ENCODE measurements around the gene FIBP. TPM values are rescaled to one million over a fixed set of nuclear protein-coding genes. Genes with fewer than 3 reads are reported as not detected.

FIBP gene
- total and polyA plus RNA-seq, 10 of the 15 experiments (the other 5 are each of a cell fraction or from before 2014, with no cell fraction given): 65.1 to 182 (median 94.6) TPM

GRCh38 chr11:65883786-65884715 is 4.2 kb downstream of the FIBP start:
- TF ChIP-seq POLR2A (IDR thresholded peaks at IDR 0.05; ENCODE audit: low read depth, low read length) (no peak), DPF2 (IDR thresholded peaks at IDR 0.05) (0 out of 2 replicates have a peak, but pooled peaks have one; percentile 15)
- Histone ChIP-seq H3K4me1 (ENCODE audit: control insufficient read depth, insufficient read depth, low read length) (peaks cover 20% of the 10 kb centered on the region), H3K36me3 (ENCODE audit: control insufficient read depth in 2 of 2, insufficient read depth in 2 of 2, low read length in 1 of 2) (peaks cover 12 to 25% of the 10 kb centered on the region in 2 experiments), H2AFZ (ENCODE audit: control insufficient read depth, low read depth, low read length) (no peak overlapping the region), H3K9me3 (replicated peaks; ENCODE audit: control insufficient read depth, insufficient read depth, low read length) (no peaks in the 10 kb centered on the region), H3K4me3 (no peak overlapping the region), H3K27me3 (replicated peaks in 1 of 2; ENCODE audit: control insufficient read depth in 2 of 2, insufficient read depth in 2 of 2, low read length in 1 of 2) (no peaks in the 10 kb centered on the region), H3K4me2 (ENCODE audit: control insufficient read depth, insufficient read depth) (no peak overlapping the region), H4K20me1 (ENCODE audit: control insufficient read depth, insufficient read depth) (no peaks in the 10 kb centered on the region), H3K27ac (ENCODE audit: control insufficient read depth, insufficient read depth) (no peak overlapping the region), H3K9ac (ENCODE audit: control insufficient read depth, insufficient read depth, low read length) (no peak overlapping the region), H3K79me2 (ENCODE audit: control insufficient read depth, insufficient read depth, low read length) (peaks cover 15% of the 10 kb centered on the region)
- 72% methylated on average over 28 of the region's 28 CpGs for WGBS (ENCODE audit: insufficient coverage, insufficient replicate concordance, low lambda C conversion rate, missing lambda C conversion rate)
- ChIA-PET CTCF (interaction anchor here (0.6 to 11.0 kb wide), 64 partner anchors 8 to 398 kb away, joined by 3 to 167 read pairs (median 4); partner anchors contain the start of genes AP5B1, CFL1, EFEMP2 and FOSL1), RAD21 (ENCODE audit: unreplicated experiment) (interaction anchor here (0.7 to 4.1 kb wide), 22 partner anchors 10 to 316 kb away, joined by 3 to 40 read pairs (median 6); partner anchors contain the start of gene KAT5), POLR2A (interaction anchor here (1.1 to 4.0 kb wide), 3 partner anchors 10 to 52 kb away, joined by 3 to 33 read pairs (median 14); partner anchors contain the start of genes CFL1 and MUS81), SMC1A (ENCODE audit: uncharacterized antibody, unreplicated experiment) (interaction anchor here (0.6 to 2.5 kb wide), 20 partner anchors 7 to 415 kb away, joined by 3 to 28 read pairs (median 4); partner anchors contain the start of genes KAT5 and MUS81)
- FAIRE-seq: no peak
- DNase-seq (ENCODE audit: low read depth, low spot score): no peak
- BruUV-seq (replicated peaks): no TSS peak
- intact Hi-C loops (cut with micrococcal nuclease; ENCODE audit: unreplicated experiment): loop anchor here (1.0 kb wide), 1 partner anchor 105 kb away; no protein-coding TSS in a partner anchor
- in situ Hi-C loops (cut with MboI): loop anchor here (5.0 kb wide), 1 partner anchor 103 kb away; no protein-coding TSS in a partner anchor
- ATAC-seq: no peak

GRCh38 chr11:65883058-65883761 is 5.1 kb downstream of the FIBP start:
- ChIA-PET RAD21 (ENCODE audit: unreplicated experiment) (interaction anchor here (1.0 to 4.1 kb wide), 7 partner anchors 24 to 317 kb away, joined by 3 to 40 read pairs (median 4); no protein-coding TSS in a partner anchor), CTCF (interaction anchor here (0.9 to 11.0 kb wide), 17 partner anchors 9 to 339 kb away, joined by 3 to 167 read pairs (median 22); partner anchors contain the start of genes AP5B1, CFL1, EFEMP2 and KAT5), POLR2A (interaction anchor here (1.1 to 4.0 kb wide), 3 partner anchors 9 to 51 kb away, joined by 3 to 33 read pairs (median 14); partner anchors contain the start of genes CFL1 and MUS81), SMC1A (ENCODE audit: uncharacterized antibody, unreplicated experiment) (interaction anchor here (0.9 to 2.5 kb wide), 4 partner anchors 9 to 108 kb away, joined by 3 to 28 read pairs (median 6); no protein-coding TSS in a partner anchor)
- H3K9ac ChIP-seq (ENCODE audit: control insufficient read depth, insufficient read depth, low read length): no peak overlapping the region
- in situ Hi-C loops (cut with MboI): loop anchor here (5.0 kb wide), 1 partner anchor 104 kb away; no protein-coding TSS in a partner anchor
- no TSS peak for BruUV-seq (replicated peaks)
- no peak overlapping the region for H3K4me3 ChIP-seq
- intact Hi-C loops (cut with micrococcal nuclease; ENCODE audit: unreplicated experiment): no loop called here
- peaks cover 20% of the 10 kb centered on the region for H3K4me1 ChIP-seq (ENCODE audit: control insufficient read depth, insufficient read depth, low read length)
- no peak for ATAC-seq
- H3K4me2 ChIP-seq (ENCODE audit: control insufficient read depth, insufficient read depth): no peak overlapping the region
- no peaks in the 10 kb centered on the region for H3K9me3 ChIP-seq (replicated peaks; ENCODE audit: control insufficient read depth, insufficient read depth, low read length)
- no peak overlapping the region for H2AFZ ChIP-seq (ENCODE audit: control insufficient read depth, low read depth, low read length)
- H3K79me2 ChIP-seq (ENCODE audit: control insufficient read depth, insufficient read depth, low read length): peaks cover 14% of the 10 kb centered on the region
- H3K27ac ChIP-seq (ENCODE audit: control insufficient read depth, insufficient read depth): no peak overlapping the region
- TF ChIP-seq RUNX3 (IDR thresholded peaks at IDR 0.05; ENCODE audit: low read length): no peak
- TF ChIP-seq CREB1 (IDR thresholded peaks at IDR 0.05; ENCODE audit: low read depth): no peak
- no peak for TF ChIP-seq PBX3 (IDR thresholded peaks at IDR 0.05; ENCODE audit: insufficient replicate concordance, low read depth, low read length)
- FAIRE-seq: no peak
- no peaks in the 10 kb centered on the region for H4K20me1 ChIP-seq (ENCODE audit: control insufficient read depth, insufficient read depth)
- no peaks in the 10 kb centered on the region for H3K27me3 ChIP-seq (replicated peaks in 1 of 2; ENCODE audit: control insufficient read depth in 2 of 2, insufficient read depth in 2 of 2, low read length in 1 of 2)
- peaks cover 12 to 25% of the 10 kb centered on the region in 2 experiments for H3K36me3 ChIP-seq (ENCODE audit: control insufficient read depth in 2 of 2, insufficient read depth in 2 of 2, low read length in 1 of 2)
- 88% methylated on average over 13 of the region's 13 CpGs for WGBS (ENCODE audit: insufficient coverage, insufficient replicate concordance, low lambda C conversion rate, missing lambda C conversion rate)
- no peak for DNase-seq (ENCODE audit: low read depth, low spot score)

Data from GM12878 (cell line).